ENCODE measurements around the gene CRAT.

The CRAT gene

GRCh38 chr9:129110740-129111527 is at the start of gene CRAT, which contains the start of gene PTPA:
Gene CRAT, minus strand, starts transcription at chr9:129110793. Its CDS starts 284 bp downstream, at chr9:129110509.
Gene PTPA, plus strand, starts transcription at chr9:129111415. Its CDS starts 186 bp downstream, at chr9:129111601.
- DNase-seq (ENCODE audit: low read depth in 2 of 3, low spot score in 1 of 3): peak; percentile 93 to 97 (median 93)

GRCh38 chr9:129156163-129156562 is 45.6 kb upstream of the CRAT start:
- no peak for DNase-seq (ENCODE audit: low read depth in 2 of 3, low spot score in 1 of 3)

GRCh38 chr9:129154866-129155477 is 44.4 kb upstream of the CRAT start:
- DNase-seq (ENCODE audit: low read depth in 2 of 3, low spot score in 1 of 3): no peak

- no peak for DNase-seq (ENCODE audit: low read depth in 2 of 3, low spot score in 1 of 3)
Observed at GRCh38 chr9:129151469-129151868, 40.9 kb upstream of the CRAT start.

- DNase-seq (ENCODE audit: low read depth in 2 of 3, low spot score in 1 of 3): no peak
Observed at GRCh38 chr9:129150672-129151211, 40.1 kb upstream of the CRAT start.

- no peak for DNase-seq (ENCODE audit: low read depth in 2 of 3, low spot score in 1 of 3)
Observed at GRCh38 chr9:129150122-129150521, 39.5 kb upstream of the CRAT start.

- no peak for DNase-seq (ENCODE audit: low read depth in 2 of 3, low spot score in 1 of 3)
Observed at GRCh38 chr9:129149442-129149841, 38.8 kb upstream of the CRAT start.

GRCh38 chr9:129148463-129149204 is 38.0 kb upstream of the CRAT start:
- no peak for DNase-seq (ENCODE audit: low read depth in 2 of 3, low spot score in 1 of 3)

GRCh38 chr9:129146441-129146941 is 35.9 kb upstream of the CRAT start:
- no peak for DNase-seq (ENCODE audit: low read depth in 2 of 3, low spot score in 1 of 3)

GRCh38 chr9:129145841-129146292 is 35.3 kb upstream of the CRAT start:
- DNase-seq (ENCODE audit: low read depth in 2 of 3, low spot score in 1 of 3): no peak

GRCh38 chr9:129145316-129145715 is 34.7 kb upstream of the CRAT start:
- no peak for DNase-seq (ENCODE audit: low read depth in 2 of 3, low spot score in 1 of 3)

- DNase-seq (ENCODE audit: low read depth in 2 of 3, low spot score in 1 of 3): peak; percentile 42 to 70 (median 67)
Observed at GRCh38 chr9:129143031-129143927, 32.7 kb upstream of the CRAT start.

GRCh38 chr9:129142138-129142935 is 31.7 kb upstream of the CRAT start:
- DNase-seq (ENCODE audit: low read depth in 2 of 3, low spot score in 1 of 3): no peak

GRCh38 chr9:129141066-129142041 is 30.8 kb upstream of the CRAT start:
- peak in 1 of 3 donors; percentile 14 for DNase-seq (ENCODE audit: low read depth in 2 of 3, low spot score in 1 of 3)

- peak in 2 of 3 donors; percentile 10 to 26 for DNase-seq (ENCODE audit: low read depth in 2 of 3, low spot score in 1 of 3)
Observed at GRCh38 chr9:129140397-129141065, 29.9 kb upstream of the CRAT start.

GRCh38 chr9:129139993-129140396 is 29.4 kb upstream of the CRAT start:
- peak; percentile 72 to 74 (median 74) for DNase-seq (ENCODE audit: low read depth in 2 of 3, low spot score in 1 of 3)

- DNase-seq (ENCODE audit: low read depth in 2 of 3, low spot score in 1 of 3): peak; percentile 61 to 90 (median 61)
Observed at GRCh38 chr9:129139233-129139992, 28.8 kb upstream of the CRAT start.
